NCI-H2029 treated with DMSO at 0.1 percent for 48 hours (cell line): Measurements from ENCODE around the gene INVS.
A peak's percentile ranks its signal among the peaks of the same experiment; 100 is the strongest.
"Not testable (repeated sequence)": the region's sequence is repeated elsewhere in the genome, so short reads cannot be mapped to it uniquely, and the experiment has no call there.

Source experiments
- DNase-seq: peaks from one replicate; lab custom pipeline; 2025; lab: John Stamatoyannopoulos, UW

The INVS gene

GRCh38 chr9:100202806-100203205, 103.8 kb downstream of the INVS start:
- no peak for DNase-seq

GRCh38 chr9:100204796-100205195, 105.8 kb downstream of the INVS start:
- no peak for DNase-seq

- DNase-seq: no peak
Observed at GRCh38 chr9:100206899-100207298, 107.9 kb downstream of the INVS start.

- no peak for DNase-seq
Observed at GRCh38 chr9:100208673-100209072, 109.6 kb downstream of the INVS start.

GRCh38 chr9:100211476-100211875, 112.4 kb downstream of the INVS start:
- no peak for DNase-seq

GRCh38 chr9:100213730-100214477, 114.9 kb downstream of the INVS start:
- no peak for DNase-seq

- DNase-seq: no peak
Observed at GRCh38 chr9:100216178-100216787, 117.2 kb downstream of the INVS start.

- no peak for DNase-seq
Observed at GRCh38 chr9:100217536-100217935, 118.5 kb downstream of the INVS start.

- no peak for DNase-seq
Observed at GRCh38 chr9:100219347-100219746, 120.3 kb downstream of the INVS start.

GRCh38 chr9:100220936-100221335, 121.9 kb downstream of the INVS start:
- DNase-seq: no peak

GRCh38 chr9:100221538-100221937, 122.5 kb downstream of the INVS start:
- no peak for DNase-seq

GRCh38 chr9:100222674-100223073, 123.6 kb downstream of the INVS start:
- DNase-seq: no peak

- no peak for DNase-seq
Observed at GRCh38 chr9:100227636-100228035, 128.6 kb downstream of the INVS start.

GRCh38 chr9:100228352-100228869, 129.4 kb downstream of the INVS start:
- no peak for DNase-seq

- DNase-seq: no peak
Observed at GRCh38 chr9:100229136-100229535, 130.1 kb downstream of the INVS start.

- DNase-seq: peak; percentile 59
Observed at GRCh38 chr9:100229561-100229960, 130.5 kb downstream of the INVS start.

GRCh38 chr9:100236986-100237385, 137.9 kb downstream of the INVS start:
- not testable (repeated sequence) for DNase-seq

- DNase-seq: no peak
Observed at GRCh38 chr9:100240512-100240911, 141.5 kb downstream of the INVS start.

GRCh38 chr9:100267211-100267610, 168.2 kb downstream of the INVS start:
- DNase-seq: no peak

- no peak for DNase-seq
Observed at GRCh38 chr9:100268271-100268670, 169.2 kb downstream of the INVS start.

GRCh38 chr9:100269656-100270055, 170.6 kb downstream of the INVS start:
- no peak for DNase-seq

GRCh38 chr9:100277166-100277979, 178.3 kb downstream of the INVS start:
- no peak for DNase-seq

- DNase-seq: no peak
Observed at GRCh38 chr9:100281066-100281465, 182.0 kb downstream of the INVS start.
